HG03439 (cell line): ENCODE measurements around the gene PLB1.

ENCODE experiments used
- ATAC-seq: cut with Tn5 transposase; IDR thresholded peaks from one replicate; pipeline ENCODE4 v1.9.1; 2021; ENCODE audit warnings: mild to moderate bottlenecking, moderate library complexity; ENCODE audit not compliant: unreplicated experiment

The PLB1 gene

DNA sequence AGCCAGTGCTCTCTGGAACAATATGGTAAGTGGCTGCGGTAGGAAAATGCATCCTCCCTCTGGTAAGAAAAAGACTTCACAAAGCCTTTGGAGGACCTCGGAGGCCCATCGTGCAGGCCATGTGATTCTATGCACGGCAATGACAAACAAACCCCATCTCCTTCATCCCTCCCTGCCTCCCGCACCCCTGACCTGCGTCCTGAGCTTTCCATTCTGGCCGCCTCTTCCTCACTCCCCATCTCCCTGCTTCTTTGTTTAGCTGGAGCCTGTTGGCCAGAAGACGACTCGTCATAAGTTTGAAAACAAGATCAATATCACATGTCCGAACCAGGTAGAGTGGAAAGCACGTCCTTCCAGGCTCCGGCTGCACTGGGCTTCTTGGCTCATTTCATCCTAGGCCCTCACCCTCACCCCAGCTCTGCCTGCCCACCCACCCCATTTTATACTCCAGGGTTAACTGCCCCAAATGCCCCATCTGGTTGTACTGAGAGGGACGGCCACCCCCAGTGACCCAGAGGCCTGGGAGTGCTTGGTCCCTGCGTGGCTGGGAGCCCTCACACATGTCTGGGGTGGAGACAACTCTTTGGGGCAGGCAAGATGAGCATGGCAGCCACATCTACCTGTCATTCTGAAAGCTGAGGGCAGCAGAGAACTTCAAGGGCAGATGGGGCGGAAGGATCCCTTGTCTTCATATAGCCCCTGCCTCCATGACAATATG is 94.0 kb downstream of the PLB1 start:
- ATAC-seq, result no peak

DNA sequence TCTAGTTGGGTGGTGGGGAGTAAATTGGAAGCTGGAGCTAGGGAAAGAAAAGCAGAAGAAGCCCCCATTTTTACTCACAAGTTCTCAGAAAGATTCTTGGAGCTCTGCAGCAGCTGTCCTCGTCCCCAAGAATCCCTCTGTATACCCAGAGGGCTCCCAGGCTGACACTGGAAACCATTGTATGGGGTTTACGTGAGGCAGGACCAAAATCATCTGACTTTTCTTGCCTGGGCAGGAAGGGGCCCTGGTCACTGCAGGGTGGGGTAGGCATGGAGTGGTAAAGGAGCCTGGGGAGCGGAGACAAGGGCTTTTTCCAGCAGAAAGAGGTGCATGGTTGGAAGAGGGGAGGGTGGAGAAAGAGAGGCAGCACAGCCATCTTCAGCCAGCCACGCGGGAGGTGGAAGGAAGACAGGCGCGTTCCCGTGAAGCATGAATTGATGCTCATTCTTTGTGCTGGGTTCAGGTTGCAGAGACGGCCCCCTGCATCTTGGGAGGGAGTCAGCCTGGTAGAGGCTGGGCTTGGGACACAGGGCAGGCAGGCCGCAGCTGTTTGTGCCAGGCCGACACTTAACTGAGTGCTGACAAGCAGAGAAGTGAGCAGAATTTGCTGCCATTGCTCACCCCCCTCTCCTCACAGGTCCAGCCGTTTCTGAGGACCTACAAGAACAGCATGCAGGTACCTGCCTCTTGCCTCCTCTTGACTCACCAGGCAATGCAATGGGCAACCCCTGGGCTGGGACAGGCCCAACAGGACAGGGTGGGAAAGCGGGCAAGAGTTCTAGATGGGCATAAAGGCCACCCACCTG is 94.8 kb downstream of the PLB1 start:
- ATAC-seq, result no peak

DNA sequence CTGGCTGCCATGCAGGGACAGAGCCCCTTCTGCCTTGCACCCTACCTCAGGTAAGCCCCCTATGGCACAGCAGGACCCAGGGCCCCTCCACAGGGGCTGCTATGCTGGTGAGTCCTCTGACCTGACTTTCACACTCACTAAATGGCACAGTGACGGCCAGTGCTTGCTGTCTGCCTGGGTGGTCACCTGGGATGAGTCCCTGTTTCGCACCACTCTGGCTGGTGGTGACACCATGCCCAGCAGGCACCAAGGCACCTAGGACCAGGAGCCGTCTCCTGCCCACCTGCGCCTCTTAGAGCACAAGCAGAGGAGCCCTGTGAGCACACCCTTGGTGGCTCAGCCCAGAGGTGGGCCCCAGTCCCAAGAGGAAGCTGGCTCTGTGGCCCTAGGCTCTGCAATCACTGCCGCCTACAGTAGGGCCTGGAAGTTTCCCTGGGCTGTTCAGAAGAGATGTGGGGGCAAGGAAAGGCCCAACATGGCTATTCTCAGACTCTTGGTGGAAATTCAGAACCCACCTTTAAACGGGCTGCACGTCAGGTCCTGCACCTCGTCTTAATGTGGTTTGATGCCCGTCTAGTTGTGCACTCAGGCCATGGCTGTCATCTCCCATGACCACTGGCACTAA is 96.0 kb downstream of the PLB1 start:
- no peak for ATAC-seq

DNA sequence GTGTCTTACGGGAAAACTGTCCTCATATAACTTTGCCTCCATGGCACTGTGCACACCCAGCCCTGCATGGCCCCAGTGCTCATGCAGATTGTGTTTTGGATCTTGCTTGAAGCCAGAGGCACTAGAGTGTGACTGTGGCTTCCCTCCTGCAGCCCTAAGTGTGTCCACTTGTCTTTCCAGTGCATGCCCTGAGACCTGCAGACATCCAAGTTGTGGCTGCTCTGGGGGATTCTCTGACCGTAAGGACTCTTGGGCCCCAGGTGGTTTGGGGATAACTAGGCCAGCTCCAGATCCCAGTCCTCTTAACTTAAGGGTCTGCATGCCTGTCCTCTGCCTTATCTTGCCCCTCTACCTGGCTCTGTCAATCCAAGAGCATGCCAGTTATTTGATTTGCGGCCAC is 96.6 kb downstream of the PLB1 start:
- no peak for ATAC-seq

DNA sequence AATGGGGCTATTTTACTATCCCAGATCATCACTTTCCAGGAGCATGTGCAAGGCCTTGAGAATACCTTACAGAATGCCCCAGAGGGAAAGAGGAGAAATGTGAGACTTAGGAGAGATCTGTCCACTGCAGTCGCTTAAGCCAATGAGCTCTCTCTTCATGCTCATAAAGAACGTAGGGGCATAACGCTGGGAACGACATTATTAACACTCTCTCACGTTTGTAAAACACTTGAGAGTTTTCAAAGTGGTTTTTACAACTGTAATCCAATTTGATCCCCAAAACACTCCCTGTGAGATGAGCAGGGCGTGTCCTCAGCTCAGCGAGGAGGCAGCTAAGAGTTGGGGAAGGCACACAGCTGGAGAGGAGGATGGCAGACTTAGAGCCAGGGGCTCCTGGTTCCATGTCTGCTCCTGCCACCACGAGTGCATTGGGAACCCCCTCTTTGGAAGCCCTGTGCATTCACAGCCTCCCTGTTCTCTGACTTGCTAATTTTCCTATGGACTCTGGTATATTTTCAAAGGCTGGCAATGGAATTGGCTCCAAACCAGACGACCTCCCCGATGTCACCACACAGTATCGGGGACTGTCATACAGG is 97.4 kb downstream of the PLB1 start:
- no peak for ATAC-seq

DNA sequence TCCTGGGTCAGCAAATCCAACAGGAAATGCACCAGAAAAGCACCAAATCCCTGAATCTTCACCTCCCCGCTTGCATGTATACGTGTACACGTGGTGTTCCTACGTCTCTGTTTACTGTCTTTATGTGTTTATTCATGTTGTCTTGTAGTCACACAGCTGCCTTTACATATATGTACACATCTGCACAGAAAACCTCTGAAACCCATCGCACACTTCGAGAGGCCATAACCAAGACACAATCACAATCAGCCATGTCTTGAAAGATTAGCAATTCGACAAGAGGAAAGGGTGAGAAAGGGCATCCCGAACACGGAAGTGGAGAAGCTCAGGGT is 98.1 kb downstream of the PLB1 start:
- ATAC-seq, result no peak

DNA sequence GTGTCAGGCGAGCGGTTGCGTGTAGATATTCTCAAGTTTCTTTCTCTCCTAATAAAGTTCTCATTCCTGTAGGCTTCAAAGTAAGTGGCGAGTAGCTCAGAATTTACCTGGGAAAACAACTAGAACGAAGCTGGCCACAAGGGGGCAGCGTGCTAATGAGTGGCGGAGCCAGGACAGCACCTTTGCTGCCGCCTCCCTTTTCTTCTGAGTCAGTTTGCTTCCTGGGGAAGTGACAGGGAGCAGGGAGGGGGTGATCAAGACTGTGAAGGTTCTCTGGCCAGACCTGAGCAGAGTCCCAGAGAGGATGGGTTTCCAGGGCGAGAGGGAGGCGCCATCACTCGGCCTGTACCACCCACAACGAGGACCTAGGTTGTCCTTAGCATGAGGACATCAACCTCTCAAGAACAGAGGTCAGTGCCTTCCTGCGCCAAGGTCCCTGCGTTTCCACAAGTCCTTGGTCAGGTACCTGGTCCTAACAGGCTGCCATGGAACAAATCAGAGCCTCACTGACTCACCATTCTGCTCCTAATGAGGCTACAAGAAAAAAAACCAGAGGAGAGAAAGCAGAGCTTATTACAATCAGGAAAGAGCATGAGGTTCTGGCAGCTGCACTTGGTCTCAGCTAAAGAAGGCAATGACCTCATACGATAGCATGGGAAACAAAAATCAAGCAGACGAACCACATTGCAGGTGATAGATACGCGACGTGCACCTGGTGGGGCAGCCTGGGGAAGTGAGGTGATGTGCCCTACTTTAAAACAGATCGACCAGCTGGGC is 98.7 kb downstream of the PLB1 start:
- peak; percentile 75 for ATAC-seq

DNA sequence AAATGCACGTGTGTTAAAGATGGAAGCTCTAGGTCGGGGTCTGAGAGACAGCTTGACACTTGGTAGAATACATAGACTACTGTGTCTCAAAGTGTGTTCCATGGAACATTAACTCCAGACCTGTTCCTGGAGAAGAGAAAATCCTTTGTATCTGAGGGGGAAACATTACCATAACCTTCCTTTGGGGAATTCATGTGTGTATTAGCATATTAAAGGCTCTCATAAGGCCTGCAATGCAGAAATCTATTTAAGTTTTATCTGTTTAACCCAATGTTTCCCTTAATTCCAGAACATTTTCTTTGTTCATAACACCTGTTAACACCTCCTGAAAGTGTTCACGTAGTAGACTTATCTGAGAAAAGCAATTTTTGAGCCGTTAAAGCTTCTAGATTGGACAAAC is 99.5 kb downstream of the PLB1 start:
- ATAC-seq, result no peak

DNA sequence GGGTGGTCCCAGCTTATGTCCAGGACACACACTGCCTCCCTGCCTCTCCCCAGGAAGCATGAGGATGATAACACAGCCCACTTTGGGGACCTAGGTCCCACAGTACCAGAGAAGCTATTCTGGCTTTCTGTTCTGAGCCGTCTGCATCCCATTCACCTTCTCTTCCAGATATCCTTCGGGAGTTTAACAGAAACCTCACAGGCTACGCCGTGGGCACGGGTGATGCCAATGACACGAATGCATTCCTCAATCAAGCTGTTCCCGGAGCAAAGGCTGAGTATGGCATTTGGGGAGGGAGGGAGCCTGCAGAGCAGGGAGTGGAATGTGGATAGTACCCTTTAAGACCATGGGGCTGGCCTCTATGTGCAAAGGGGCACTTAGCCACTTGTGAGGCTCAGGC is 102.6 kb downstream of the PLB1 start:
- ATAC-seq, result no peak

DNA sequence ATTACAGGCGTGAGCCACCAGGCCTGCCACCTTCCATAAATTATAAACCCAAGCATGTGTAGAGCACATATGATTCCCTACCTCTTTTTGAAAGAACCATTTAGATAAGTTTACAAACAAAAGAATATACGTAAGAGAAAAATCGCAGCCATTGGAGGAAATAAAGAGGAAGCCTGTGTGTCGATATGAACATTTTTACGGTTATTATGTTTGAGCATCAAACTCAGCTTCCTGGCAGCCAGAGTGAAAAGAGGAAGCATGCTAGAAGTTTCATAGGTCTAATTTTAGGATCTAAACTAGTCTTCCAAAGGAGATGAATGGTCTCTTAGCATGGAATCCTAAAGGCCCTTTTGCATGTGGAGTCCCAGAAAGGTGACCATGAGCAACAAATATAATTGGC is 104.3 kb downstream of the PLB1 start:
- no peak for ATAC-seq

DNA sequence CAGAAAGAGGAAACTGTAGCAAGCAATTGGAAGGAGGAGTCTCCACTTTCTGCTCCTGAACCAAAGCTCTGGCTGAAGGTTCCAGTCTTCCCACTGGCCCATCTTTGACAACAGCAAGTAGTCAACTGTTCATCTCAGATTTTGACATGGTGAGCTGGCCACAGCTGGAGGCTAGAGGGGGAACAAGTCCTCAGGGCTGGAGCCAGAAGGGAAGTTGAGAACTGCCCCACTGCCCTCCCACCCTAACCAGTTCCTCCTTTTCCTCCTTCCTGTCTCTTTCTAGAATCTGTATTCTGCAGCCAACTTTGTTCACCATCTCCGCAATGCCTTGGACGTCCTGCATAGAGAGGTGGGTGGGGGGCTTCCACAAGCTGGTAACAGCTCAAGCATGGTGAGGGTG is 105.8 kb downstream of the PLB1 start:
- no peak for ATAC-seq

DNA sequence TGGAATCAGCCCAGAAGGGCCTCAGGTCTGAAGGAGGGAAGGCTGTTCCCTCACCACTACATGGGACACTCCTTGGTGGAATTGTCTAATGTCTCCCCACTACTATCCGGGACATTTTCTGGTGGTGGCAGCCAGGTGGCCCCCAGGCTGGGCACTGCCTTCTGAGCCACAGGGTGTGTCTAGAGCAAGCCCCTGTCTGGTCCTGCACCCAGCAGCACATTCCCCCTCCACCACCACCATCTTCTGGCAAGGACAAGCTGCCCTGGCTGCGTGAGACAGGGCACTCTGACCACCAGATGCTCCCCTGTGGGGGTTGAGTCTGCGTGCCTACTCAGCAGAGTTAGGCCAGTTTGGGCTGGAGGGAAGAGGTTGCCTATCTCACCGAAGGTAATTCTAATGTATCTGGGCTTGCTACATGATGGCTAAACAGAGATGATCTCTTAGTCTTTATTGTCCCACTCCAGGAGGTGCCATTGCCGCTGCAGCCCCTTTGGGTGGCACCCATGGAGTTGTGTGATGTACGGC is 106.3 kb downstream of the PLB1 start:
- no peak for ATAC-seq

DNA sequence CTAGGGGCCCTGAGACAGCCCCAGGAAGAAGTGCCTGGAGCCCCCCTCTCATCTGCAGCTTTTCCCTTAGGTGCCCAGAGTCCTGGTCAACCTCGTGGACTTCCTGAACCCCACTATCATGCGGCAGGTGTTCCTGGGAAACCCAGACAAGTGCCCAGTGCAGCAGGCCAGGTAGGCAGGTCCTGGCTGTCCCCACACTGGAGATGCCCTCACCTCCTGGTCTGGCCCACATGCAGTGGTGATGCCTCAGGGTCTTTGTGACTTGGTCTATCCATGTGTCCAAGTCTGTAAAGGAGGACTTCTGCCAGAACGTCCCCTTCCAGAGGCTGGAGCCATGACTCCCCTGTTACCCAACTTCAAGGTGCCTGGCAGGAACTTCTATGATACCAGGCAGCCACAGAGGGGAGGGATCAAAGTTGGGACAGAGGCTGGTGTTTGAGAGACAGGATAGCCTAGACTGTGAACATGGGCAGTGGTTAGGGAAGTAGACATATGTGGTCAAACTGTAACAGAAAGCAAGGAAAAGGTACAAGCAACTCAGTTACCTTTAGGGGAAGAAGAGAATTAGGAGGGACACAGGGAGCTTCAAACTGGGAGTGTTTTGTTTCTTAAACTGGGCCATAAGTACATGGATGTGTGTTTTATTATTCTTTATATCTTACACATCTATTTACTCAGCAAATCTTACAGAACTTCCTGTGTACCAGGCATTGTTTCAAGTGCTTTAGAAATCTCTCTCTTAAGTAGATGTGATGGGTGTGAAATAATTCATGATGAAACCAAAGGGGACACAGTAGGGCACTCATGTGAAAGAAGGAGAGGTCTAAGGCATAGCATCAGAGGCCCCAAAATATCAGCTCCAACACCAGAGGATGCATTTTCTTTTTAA is 107.1 kb downstream of the PLB1 start:
- ATAC-seq, result no peak

DNA sequence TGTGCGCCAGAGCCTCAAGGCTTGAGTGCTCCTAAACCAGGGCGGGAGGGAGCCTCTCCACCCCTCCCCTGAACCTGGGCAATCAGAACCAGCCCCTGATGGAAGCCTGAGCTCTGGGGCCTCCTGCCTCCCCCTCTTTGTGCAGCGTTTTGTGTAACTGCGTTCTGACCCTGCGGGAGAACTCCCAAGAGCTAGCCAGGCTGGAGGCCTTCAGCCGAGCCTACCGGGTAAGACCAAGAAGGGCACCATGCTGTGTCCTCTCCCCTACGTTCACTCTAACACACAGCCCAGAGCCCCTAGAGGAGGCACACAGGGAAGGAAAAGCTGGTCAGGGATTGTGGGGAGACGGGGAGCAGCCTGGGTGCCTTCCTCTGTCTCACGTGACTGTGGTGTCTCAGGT is 108.0 kb downstream of the PLB1 start:
- ATAC-seq, result no peak

DNA sequence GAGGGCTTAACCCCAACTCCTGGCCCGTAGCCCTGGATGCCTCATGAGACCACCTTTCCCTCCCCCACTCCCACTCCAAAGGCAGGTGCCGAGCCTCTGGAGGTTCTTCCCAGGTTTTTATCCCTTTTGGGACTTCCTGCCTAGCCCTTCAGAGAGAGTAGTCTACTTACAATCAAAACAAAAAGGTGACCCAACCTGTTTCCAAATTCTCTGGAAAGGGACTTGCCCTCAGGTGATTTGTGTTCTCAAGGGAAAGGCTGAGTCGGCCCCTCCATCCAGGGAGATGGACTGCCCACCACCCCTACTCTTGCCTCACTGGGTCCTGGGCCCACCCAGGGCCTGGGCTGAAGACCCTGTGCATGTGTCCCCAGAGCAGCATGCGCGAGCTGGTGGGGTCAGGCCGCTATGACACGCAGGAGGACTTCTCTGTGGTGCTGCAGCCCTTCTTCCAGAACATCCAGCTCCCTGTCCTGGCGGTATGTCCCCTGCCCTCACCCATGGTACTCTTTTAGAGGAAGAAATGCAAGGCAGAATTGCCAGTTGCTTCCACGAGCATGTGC is 108.5 kb downstream of the PLB1 start:
- ATAC-seq, result no peak

DNA sequence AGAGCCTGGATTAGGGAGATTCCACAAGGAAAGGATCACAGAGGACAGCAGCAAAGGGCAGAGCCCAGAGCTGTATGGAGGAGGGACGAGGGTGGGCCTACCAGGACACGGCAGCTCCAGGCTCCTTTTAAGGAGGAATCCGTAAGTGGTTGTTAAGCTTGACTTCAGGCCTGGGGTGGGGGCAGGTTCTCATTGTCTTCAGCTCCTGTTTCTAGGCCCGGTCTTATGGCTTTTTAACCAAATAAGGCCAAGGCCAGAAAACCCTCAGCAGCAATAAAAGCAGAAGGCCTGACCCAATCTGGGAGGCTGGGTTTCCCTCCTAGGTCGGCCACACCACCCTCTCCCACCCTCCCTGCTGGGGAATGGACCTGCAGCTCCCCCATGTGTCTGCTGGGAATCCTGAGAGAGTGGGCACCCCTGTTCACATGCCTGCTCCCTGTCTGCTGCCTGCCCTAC is 111.2 kb downstream of the PLB1 start:
- ATAC-seq, result no peak

DNA sequence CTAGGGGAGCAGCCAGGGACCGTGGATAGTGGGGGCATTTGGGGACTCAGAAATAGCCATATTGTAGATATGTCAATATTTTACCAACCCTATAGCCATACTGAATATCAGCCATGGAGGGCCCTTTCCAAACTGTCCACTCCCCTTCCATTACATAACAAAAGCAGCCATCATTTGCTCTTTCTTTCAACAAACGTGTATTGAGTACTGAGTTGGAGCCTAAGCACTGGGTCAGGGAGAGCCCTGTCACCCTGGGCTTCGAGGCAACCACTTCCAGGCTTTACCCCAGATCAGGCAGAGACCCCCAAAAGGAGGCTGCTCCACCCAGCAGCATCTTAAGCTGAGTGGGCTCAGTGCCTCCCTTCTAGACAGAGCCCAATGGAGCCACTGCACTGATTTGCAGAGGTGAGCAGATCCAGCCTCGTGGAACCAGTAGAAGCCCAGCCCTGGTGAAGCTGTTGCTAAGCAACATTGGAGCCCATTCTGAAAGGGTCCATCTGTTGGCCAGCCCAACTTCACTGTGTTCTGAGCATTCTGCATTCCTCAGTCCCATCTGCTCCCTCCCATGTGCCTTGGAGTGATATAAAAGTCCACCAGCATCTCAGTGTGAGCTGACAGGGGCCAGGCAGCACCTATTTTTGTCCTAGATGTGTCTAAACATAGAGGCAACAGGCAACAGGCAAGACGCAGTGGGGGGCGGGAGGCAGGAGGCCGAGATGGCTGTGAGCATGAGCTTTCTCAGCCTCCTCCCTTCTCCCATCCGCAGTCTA is 112.1 kb downstream of the PLB1 start:
- ATAC-seq, result no peak

DNA sequence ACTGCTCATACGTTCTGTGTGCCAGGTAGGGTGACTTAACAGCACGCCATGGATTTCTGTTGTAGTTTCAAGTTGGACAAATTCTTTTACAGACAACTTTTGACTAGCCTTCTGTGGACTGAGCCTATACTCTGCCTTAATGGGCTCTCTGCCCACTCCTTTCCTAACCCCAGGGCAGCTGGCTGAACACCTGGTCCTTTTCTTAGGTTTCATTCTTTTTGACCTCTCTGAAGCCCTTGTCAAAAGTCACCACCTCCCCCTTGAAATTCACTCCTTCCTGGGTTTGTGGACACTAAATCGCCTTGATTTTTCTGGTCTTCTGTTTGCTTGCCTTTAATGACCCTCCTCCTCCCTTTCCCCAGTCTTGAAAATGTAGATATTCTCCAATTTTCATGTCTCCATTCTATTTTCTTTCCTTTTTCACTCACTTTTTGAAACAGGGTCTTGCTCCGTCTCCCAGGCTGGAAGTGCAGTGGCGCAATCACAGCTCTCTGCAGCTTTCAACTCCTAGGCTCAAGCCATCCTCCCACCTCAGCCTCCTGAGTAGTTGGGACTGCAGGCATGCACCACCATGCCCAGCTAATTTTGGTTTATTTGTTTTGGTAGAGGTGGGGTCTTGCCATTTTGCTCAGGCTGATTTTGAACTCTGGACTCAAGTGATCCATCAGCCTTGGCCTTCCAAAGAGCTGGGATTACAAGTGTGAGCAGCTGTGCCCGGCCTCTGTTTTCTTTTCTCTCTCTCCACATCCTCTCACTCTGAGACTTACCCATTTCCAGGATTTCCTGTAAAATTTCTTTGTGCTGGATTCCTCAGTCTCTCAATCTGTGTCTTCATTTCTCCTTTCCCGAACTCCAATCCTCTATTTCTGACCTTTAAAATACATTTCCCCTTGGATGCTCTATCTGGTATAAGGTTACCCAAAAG is 112.9 kb downstream of the PLB1 start:
- no peak for ATAC-seq
